Spinal cord (tissue), 10 donors: ENCODE measurements around the gene PANX2. TPM values are rescaled to one million over a fixed set of nuclear protein-coding genes. Genes with fewer than 3 reads are reported as not detected.

Experiments used
- DNase-seq, 6 donors: peaks; one replicate each; pipeline versions ENCODE4 v3.0.0 to v3.0.0-alpha.2; 2013 to 2015; ENCODE audit warnings: low spot score in 6 of 6, low read depth in 4 of 6
- H3K27ac ChIP-seq: one replicate; pipeline ENCODE4 v1.5.1; 2013; ENCODE audit warnings: low read depth, low read length, control low read depth
- H3K27me3 ChIP-seq: one replicate; pipeline ENCODE4 v1.6.1; 2013; ENCODE audit warnings: low read length; ENCODE audit not compliant: control insufficient read depth, insufficient read depth
- H3K36me3 ChIP-seq: one replicate; pipeline ENCODE4 v1.6.1; 2013; ENCODE audit warnings: low read length; ENCODE audit not compliant: control insufficient read depth, insufficient read depth
- H3K4me1 ChIP-seq: one replicate; pipeline ENCODE4 v1.6.1; 2013; ENCODE audit warnings: low read length; ENCODE audit not compliant: control insufficient read depth, insufficient read depth
- H3K4me3 ChIP-seq: one replicate; pipeline ENCODE4 v1.5.1; 2013; ENCODE audit warnings: low read depth, low read length, control low read depth
- H3K9me3 ChIP-seq: one replicate; pipeline ENCODE4 v1.6.1; 2013; ENCODE audit warnings: low read length; ENCODE audit not compliant: control insufficient read depth, insufficient read depth
- WGBS: methylation state at CpG from one replicate; pipeline ENCODE4 v1.1.5; 2013; ENCODE audit warnings: missing lambda C conversion rate; ENCODE audit not compliant: insufficient coverage; 5-methylcytosine and 5-hydroxymethylcytosine counted together
- polyA plus RNA-seq, 2 donors: library from polyadenylated mRNA; unstranded; fragments of 120-200 nt; gene quantifications; one replicate each; pipeline ENCODE4 v1.2.1, GENCODE V29; 2013; ENCODE audit not compliant: insufficient read length in 2 of 2
- total RNA-seq, 2 donors: library from RNA; depleted of rRNA in 1 of 2; stranded (reverse); fragments of 120-200 nt in 1 of 2; fragments of >200 nt in 1 of 2; gene quantifications; one replicate each; pipeline versions ENCODE4 v1.2.3 to v1.2.4, GENCODE V29; 2013 to 2014
- donor health status: healthy.

PANX2 gene
- total and polyA plus RNA-seq, 4 donors: 2.1 to 21.6 (median 10.8) TPM

- no peak overlapping the region for H3K4me3 ChIP-seq
- H3K36me3 ChIP-seq: peaks cover 98% of the 10 kb centered on the region
- 54% methylated on average over 42 of the region's 42 CpGs for WGBS
- H3K27ac ChIP-seq: no peak overlapping the region
- DNase-seq: peak in 2 of 6 donors; percentile 74 to 86
- no peaks in the 10 kb centered on the region for H3K9me3 ChIP-seq
- no peaks in the 10 kb centered on the region for H3K27me3 ChIP-seq
- H3K4me1 ChIP-seq: peaks cover 20% of the 10 kb centered on the region
Observed at GRCh38 chr22:50218996-50219727, 48.6 kb downstream of the PANX2 start.

DNA sequence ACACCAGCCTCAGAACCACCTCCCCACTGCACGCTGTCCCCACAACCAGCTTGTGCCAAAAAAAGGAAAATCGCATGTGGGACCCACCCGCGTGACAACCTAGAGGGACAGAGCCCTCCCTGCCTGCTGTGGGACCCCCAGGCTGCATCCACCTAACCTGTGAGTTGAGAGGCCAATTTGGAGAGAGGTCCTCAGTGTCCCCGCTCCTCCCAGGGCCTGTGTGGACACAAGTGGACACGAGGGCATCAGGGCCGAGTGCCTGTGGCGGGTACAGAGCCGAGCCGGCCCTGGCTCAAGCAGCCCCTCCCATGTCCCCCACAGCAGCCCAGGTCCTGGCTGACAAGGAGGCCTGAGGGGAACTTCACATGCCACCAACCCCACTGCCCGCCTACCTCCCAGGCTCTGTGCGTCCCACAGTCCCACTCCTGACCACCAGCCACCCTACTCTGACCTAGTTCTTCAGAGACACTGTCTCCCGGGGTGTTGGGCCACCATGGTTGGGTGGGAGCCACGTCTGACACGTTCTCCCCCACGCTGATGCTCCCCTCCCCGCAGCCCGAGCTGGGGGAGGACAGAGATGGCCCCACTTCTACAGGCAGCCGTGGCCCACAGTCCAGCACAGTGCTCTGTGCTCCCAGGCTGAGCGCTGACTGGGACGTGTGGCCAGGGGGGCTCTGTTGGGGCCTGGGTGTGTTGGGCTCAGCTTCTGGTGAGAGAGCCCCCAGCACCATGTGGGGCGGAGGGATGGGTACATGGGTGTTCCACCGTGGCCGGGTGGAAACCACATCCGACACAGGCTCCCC lies 49.5 kb downstream of the PANX2 start:
- 84% methylated on average over 24 of the region's 25 CpGs for WGBS
- H3K27ac ChIP-seq: no peak overlapping the region
- no peaks in the 10 kb centered on the region for H3K27me3 ChIP-seq
- H3K36me3 ChIP-seq: peaks cover 99% of the 10 kb centered on the region
- peaks cover 20% of the 10 kb centered on the region for H3K4me1 ChIP-seq
- no peak for DNase-seq
- H3K9me3 ChIP-seq: no peaks in the 10 kb centered on the region
- H3K4me3 ChIP-seq: no peak overlapping the region

GRCh38 chr22:50220603-50221409 lies 50.3 kb downstream of the PANX2 start:
- H3K4me1 ChIP-seq: peaks cover 20% of the 10 kb centered on the region
- peaks cover 99% of the 10 kb centered on the region for H3K36me3 ChIP-seq
- no peak overlapping the region for H3K4me3 ChIP-seq
- DNase-seq: no peak
- no peaks in the 10 kb centered on the region for H3K9me3 ChIP-seq
- no peak overlapping the region for H3K27ac ChIP-seq
- WGBS: 97% methylated on average over 35 of the region's 45 CpGs
- H3K27me3 ChIP-seq: no peaks in the 10 kb centered on the region

GRCh38 chr22:50221410-50222300 lies 51.1 kb downstream of the PANX2 start:
- Histone ChIP-seq H3K36me3 (peaks cover 99% of the 10 kb centered on the region), H3K27ac (no peak overlapping the region), H3K4me1 (peaks cover 20% of the 10 kb centered on the region), H3K27me3 (no peaks in the 10 kb centered on the region), H3K4me3 (no peak overlapping the region), H3K9me3 (no peaks in the 10 kb centered on the region)
- WGBS: 93% methylated on average over 19 of the region's 19 CpGs
- no peak for DNase-seq

DNA sequence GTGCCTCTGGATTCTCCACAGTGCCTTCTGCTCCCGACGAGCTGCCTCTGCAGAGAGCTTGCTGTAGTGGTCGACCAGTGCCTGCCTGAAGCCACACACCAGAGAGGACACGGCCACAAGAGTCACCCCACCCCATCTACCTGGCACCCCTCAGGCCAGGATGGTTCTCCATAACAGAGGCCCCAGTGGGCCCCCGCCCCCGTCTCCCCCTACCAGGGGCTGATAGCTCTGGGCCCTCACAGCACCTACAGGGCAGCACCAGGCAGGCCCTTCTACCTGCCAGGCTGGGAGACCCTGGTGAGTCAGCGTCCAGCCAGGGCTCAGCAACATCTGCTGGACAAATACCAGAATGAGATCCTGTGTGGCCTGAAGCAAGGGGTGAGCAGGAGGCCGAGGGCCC lies 52.0 kb downstream of the PANX2 start:
- WGBS: 94% methylated on average over 8 of the region's 8 CpGs
- H3K36me3 ChIP-seq: peaks cover 99% of the 10 kb centered on the region

DNA sequence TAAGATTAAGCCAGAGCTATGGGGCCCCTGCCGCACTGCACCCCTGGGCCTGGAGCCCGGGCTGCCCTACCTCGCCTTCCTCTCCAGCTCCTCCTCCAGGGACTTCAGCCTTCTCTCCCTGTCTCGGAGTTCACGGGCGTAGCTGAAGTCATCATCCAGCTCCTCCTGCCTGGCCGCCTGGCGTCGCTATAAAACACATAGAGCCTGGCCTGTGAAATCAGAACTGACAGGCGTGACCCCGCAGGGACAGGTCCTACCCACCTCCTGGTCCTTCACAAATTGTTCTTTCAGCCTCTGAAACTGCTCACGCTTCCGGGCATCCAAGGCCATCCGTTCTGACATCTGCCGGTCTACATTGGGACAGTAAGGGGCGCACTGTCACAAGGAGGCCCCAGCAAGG lies 53.5 kb downstream of the PANX2 start:
- no peak for DNase-seq
- H3K9me3 ChIP-seq: no peaks in the 10 kb centered on the region
- H3K27me3 ChIP-seq: no peaks in the 10 kb centered on the region
- peaks cover 11% of the 10 kb centered on the region for H3K4me1 ChIP-seq
- WGBS: 88% methylated on average over 16 of the region's 16 CpGs
- H3K27ac ChIP-seq: no peak overlapping the region
- peaks cover 99% of the 10 kb centered on the region for H3K36me3 ChIP-seq
- H3K4me3 ChIP-seq: no peak overlapping the region

More for the DNA sequence above, 52.0 kb downstream of the PANX2 start:
- Histone ChIP-seq H3K4me3 (no peak overlapping the region), H3K27me3 (no peaks in the 10 kb centered on the region), H3K4me1 (peaks cover 20% of the 10 kb centered on the region), H3K9me3 (no peaks in the 10 kb centered on the region), H3K27ac (no peak overlapping the region)
- DNase-seq: no peak

DNA sequence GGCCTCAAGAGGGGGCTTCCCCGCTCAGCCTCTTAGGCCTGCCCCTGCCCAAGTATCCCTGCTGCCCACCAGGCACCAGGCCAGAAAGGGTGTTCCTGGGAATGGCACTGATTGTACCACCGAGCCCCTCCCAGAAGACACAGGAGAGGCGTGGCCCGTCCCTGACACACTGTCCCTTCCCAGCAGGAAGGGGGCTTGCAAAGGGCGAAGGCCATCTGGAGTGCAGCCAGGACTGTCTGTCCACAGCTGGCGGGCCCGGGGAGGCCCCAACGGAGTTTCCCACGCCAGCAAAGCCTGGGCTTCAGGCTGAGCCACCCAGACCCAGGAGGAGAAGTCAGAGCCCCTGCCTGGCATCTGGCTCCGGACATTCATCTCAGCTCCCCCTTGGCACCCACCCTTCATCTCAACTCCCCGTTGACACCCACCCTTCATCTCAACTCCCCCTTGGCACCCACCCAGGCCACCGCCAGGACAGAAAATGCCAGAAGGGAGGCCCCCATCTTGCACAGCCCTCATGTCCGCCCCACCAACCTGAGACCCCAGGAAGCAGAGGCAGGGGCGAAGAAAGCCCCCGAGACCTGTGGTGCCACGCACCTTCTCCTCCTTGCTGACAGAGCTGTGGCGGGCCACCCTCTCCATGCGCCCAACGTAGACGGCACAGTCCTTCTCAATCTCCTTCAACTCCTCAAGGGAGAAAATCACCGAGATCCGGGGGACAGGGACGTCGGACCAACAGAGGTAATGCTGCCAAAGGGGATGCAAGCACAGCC lies 54.9 kb downstream of the PANX2 start:
- H3K4me3 ChIP-seq: no peak overlapping the region
- H3K27me3 ChIP-seq: no peaks in the 10 kb centered on the region
- peaks cover 98% of the 10 kb centered on the region for H3K36me3 ChIP-seq
- no peak for DNase-seq
- H3K27ac ChIP-seq: no peak overlapping the region
- H3K4me1 ChIP-seq: no peaks in the 10 kb centered on the region
- WGBS: 81% methylated on average over 23 of the region's 24 CpGs
- H3K9me3 ChIP-seq: no peaks in the 10 kb centered on the region

- no peaks in the 10 kb centered on the region for H3K9me3 ChIP-seq
- WGBS: 92% methylated on average over 27 of the region's 31 CpGs
- H3K27me3 ChIP-seq: no peaks in the 10 kb centered on the region
- H3K27ac ChIP-seq: no peak overlapping the region
- no peaks in the 10 kb centered on the region for H3K4me1 ChIP-seq
- no peak for DNase-seq
- H3K4me3 ChIP-seq: no peak overlapping the region
- peaks cover 97% of the 10 kb centered on the region for H3K36me3 ChIP-seq
Observed at GRCh38 chr22:50226063-50226874, 55.7 kb downstream of the PANX2 start.
